Measurements from ENCODE around the gene A4GNT.

A4GNT gene

GRCh38 chr3:138078096-138078495, 54.1 kb downstream of the A4GNT start:
- no peak for DNase-seq
